ENCODE results near the gene PNPLA7. TPM values are rescaled to one million over a fixed set of nuclear protein-coding genes. Genes with fewer than 3 reads are reported as not detected.
A peak's percentile ranks its signal among the peaks of the same experiment; 100 is the strongest.
"Not testable (repeated sequence)": the region's sequence is repeated elsewhere in the genome, so short reads cannot be mapped to it uniquely, and the experiment has no call there.

Gene PNPLA7
- total RNA-seq, 2 donors from 2014 or later: 1.2 to 7.1 TPM

GRCh38 chr9:137582286-137582860, 32.2 kb upstream of the PNPLA7 start:
- Mint-ChIP-seq H3K4me1 (ENCODE audit: low read depth in 2 of 2) (peaks cover 6 to 10% of the 10 kb centered on the region in 2 donors), H3K4me3 (no peak overlapping the region), H3K9me3 (no peaks in the 10 kb centered on the region), H3K27ac (no peak overlapping the region), H3K36me3 (peaks cover 5% of the 10 kb centered on the region), H3K27me3 (no peaks in the 10 kb centered on the region)
- ATAC-seq (no peak), DNase-seq (ENCODE audit: low spot score) (no peak)

- no peak for DNase-seq (ENCODE audit: low spot score)
- no peak overlapping the region for H3K27ac Mint-ChIP-seq
- H3K4me1 Mint-ChIP-seq (ENCODE audit: low read depth in 2 of 2): peaks cover 10 to 14% of the 10 kb centered on the region in 2 donors
- H3K4me3 Mint-ChIP-seq: no peak overlapping the region
- no peak for ATAC-seq
- H3K36me3 Mint-ChIP-seq: peaks cover 5% of the 10 kb centered on the region
- H3K9me3 Mint-ChIP-seq: no peaks in the 10 kb centered on the region
- no peaks in the 10 kb centered on the region for H3K27me3 Mint-ChIP-seq
Observed at GRCh38 chr9:137581361-137582285, 31.4 kb upstream of the PNPLA7 start.

GRCh38 chr9:137580954-137581322, 30.7 kb upstream of the PNPLA7 start:
- Mint-ChIP-seq H3K4me3 (no peak overlapping the region), H3K9me3 (no peaks in the 10 kb centered on the region)

GRCh38 chr9:137580209-137580953, 30.2 kb upstream of the PNPLA7 start:
- no peak overlapping the region for H3K4me3 Mint-ChIP-seq
- H3K27me3 Mint-ChIP-seq: no peaks in the 10 kb centered on the region
- no peak overlapping the region for H3K27ac Mint-ChIP-seq
- ATAC-seq (no peak), DNase-seq (ENCODE audit: low spot score) (no peak)
- no peaks in the 10 kb centered on the region for H3K9me3 Mint-ChIP-seq
- H3K36me3 Mint-ChIP-seq: peaks cover 5% of the 10 kb centered on the region
- peaks cover 20 to 21% of the 10 kb centered on the region in 2 donors for H3K4me1 Mint-ChIP-seq (ENCODE audit: low read depth in 2 of 2)

More at GRCh38 chr9:137580954-137581322, 30.7 kb upstream of the PNPLA7 start:
- DNase-seq (ENCODE audit: low spot score) (no peak), ATAC-seq (no peak)
- no peaks in the 10 kb centered on the region for H3K27me3 Mint-ChIP-seq
- H3K36me3 Mint-ChIP-seq: peaks cover under 1% of the 10 kb centered on the region
- H3K27ac Mint-ChIP-seq: no peak overlapping the region
- H3K4me1 Mint-ChIP-seq (ENCODE audit: low read depth in 2 of 2): peaks cover 15 to 16% of the 10 kb centered on the region in 2 donors

GRCh38 chr9:137579259-137579604, 29.0 kb upstream of the PNPLA7 start:
- DNase-seq (ENCODE audit: low spot score): no peak
- Mint-ChIP-seq H3K4me3 (peak overlapping the region; percentile 83), H3K27me3 (no peaks in the 10 kb centered on the region), H3K4me1 (ENCODE audit: low read depth in 2 of 2) (peaks cover 27% of the 10 kb centered on the region in 2 donors), H3K9me3 (no peaks in the 10 kb centered on the region), H3K36me3 (peaks cover 10% of the 10 kb centered on the region), H3K27ac (peak overlapping the region in 1 of 2 donors; percentile 41)
- ATAC-seq: no peak

- Mint-ChIP-seq H3K9me3 (no peaks in the 10 kb centered on the region), H3K27ac (peak within 1 kb of the TSS in 1 of 2 donors; percentile 59), H3K4me1 (ENCODE audit: low read depth in 2 of 2) (peaks cover 27% of the 10 kb centered on the region in 2 donors), H3K4me3 (peak within 1 kb of the TSS; percentile 83), H3K27me3 (no peaks in the 10 kb centered on the region), H3K36me3 (peaks cover 10% of the 10 kb centered on the region)
- DNase-seq (ENCODE audit: low spot score) (peak; percentile 98), ATAC-seq (peak; percentile 99)
Observed at GRCh38 chr9:137578518-137579258, 28.5 kb upstream of the PNPLA7 start, which contains the start of gene DPH7. TSS of gene DPH7 (minus strand) at chr9:137578925. CDS start at chr9:137578777, 148 bp downstream.

- H3K27ac Mint-ChIP-seq: peak overlapping the region; percentile 9 to 75
- DNase-seq (ENCODE audit: low spot score): no peak
- peaks cover 22% of the 10 kb centered on the region for H3K36me3 Mint-ChIP-seq
- no peaks in the 10 kb centered on the region for H3K9me3 Mint-ChIP-seq
- H3K4me3 Mint-ChIP-seq: peak overlapping the region; percentile 66
- H3K4me1 Mint-ChIP-seq (ENCODE audit: low read depth in 2 of 2): peaks cover 27 to 28% of the 10 kb centered on the region in 2 donors
- no peak for ATAC-seq
- no peaks in the 10 kb centered on the region for H3K27me3 Mint-ChIP-seq
Observed at GRCh38 chr9:137575716-137576411, 25.7 kb upstream of the PNPLA7 start.

- Mint-ChIP-seq H3K4me1 (ENCODE audit: low read depth in 2 of 2) (peaks cover 32 to 33% of the 10 kb centered on the region in 2 donors), H3K36me3 (peaks cover 27% of the 10 kb centered on the region), H3K27ac (peak overlapping the region; percentile 9 to 75), H3K4me3 (no peak overlapping the region), H3K9me3 (no peaks in the 10 kb centered on the region), H3K27me3 (no peaks in the 10 kb centered on the region)
- DNase-seq (ENCODE audit: low spot score) (no peak), ATAC-seq (no peak)
Observed at GRCh38 chr9:137575364-137575715, 25.1 kb upstream of the PNPLA7 start.

GRCh38 chr9:137574192-137574591, 24.0 kb upstream of the PNPLA7 start:
- H3K36me3 Mint-ChIP-seq: peaks cover 28% of the 10 kb centered on the region

GRCh38 chr9:137570566-137570965, 20.4 kb upstream of the PNPLA7 start:
- Mint-ChIP-seq H3K4me3 (no peak overlapping the region), H3K9me3 (no peaks in the 10 kb centered on the region), H3K36me3 (peaks cover 24% of the 10 kb centered on the region), H3K27me3 (no peaks in the 10 kb centered on the region), H3K27ac (no peak overlapping the region), H3K4me1 (ENCODE audit: low read depth in 2 of 2) (peaks cover 16 to 27% of the 10 kb centered on the region in 2 donors)
- no peak for ATAC-seq
- no peak for DNase-seq (ENCODE audit: low spot score)

More at GRCh38 chr9:137574192-137574591, 24.0 kb upstream of the PNPLA7 start:
- H3K27me3 Mint-ChIP-seq: no peaks in the 10 kb centered on the region
- H3K27ac Mint-ChIP-seq: no peak overlapping the region
- H3K4me1 Mint-ChIP-seq (ENCODE audit: low read depth in 2 of 2): peaks cover 35 to 38% of the 10 kb centered on the region in 2 donors
- no peaks in the 10 kb centered on the region for H3K9me3 Mint-ChIP-seq
- no peak overlapping the region for H3K4me3 Mint-ChIP-seq
- no peak for DNase-seq (ENCODE audit: low spot score)
- ATAC-seq: no peak

- Mint-ChIP-seq H3K4me1 (ENCODE audit: low read depth in 2 of 2) (peaks cover 9 to 18% of the 10 kb centered on the region in 2 donors), H3K9me3 (no peaks in the 10 kb centered on the region), H3K4me3 (no peak overlapping the region), H3K27me3 (no peaks in the 10 kb centered on the region), H3K27ac (no peak overlapping the region), H3K36me3 (peaks cover 18% of the 10 kb centered on the region)
- no peak for ATAC-seq
- no peak for DNase-seq (ENCODE audit: low spot score)
Observed at GRCh38 chr9:137569609-137570203, 19.5 kb upstream of the PNPLA7 start.

GRCh38 chr9:137568445-137568844, 18.2 kb upstream of the PNPLA7 start:
- DNase-seq (ENCODE audit: low spot score); ATAC-seq; H3K27ac Mint-ChIP-seq; H3K27me3 Mint-ChIP-seq; H3K9me3 Mint-ChIP-seq; H3K4me3 Mint-ChIP-seq: not testable (repeated sequence)
- Mint-ChIP-seq H3K4me1 (ENCODE audit: low read depth in 2 of 2) (peaks cover 9 to 22% of the 10 kb centered on the region in 2 donors), H3K36me3 (peaks cover 23% of the 10 kb centered on the region)
